Heart left ventricle (tissue), 16 donors: ENCODE data around the gene UGT2B17. TPM values are rescaled to one million over a fixed set of nuclear protein-coding genes. Genes with fewer than 3 reads are reported as not detected.
"Not testable (repeated sequence)": the region's sequence is repeated elsewhere in the genome, so short reads cannot be mapped to it uniquely, and the experiment has no call there.

Experiments
- ATAC-seq, 4 donors: fragments of 200-7000 bp; cut with Tn5 transposase; one replicate each; pipeline ENCODE4 v1.9.1; 2020 to 2022; ENCODE audit warnings: moderate library complexity in 4 of 4, mild to moderate bottlenecking in 3 of 4, moderate number of reproducible peaks in 1 of 4
- DNase-seq, 5 donors: peaks; one replicate each; pipeline ENCODE4 v3.0.0-alpha.2; 2020
- H3K27ac ChIP-seq, 12 donors: fragments of 200-600 bp; sonication (generic) in 4 of 12; one replicate each; pipeline versions ENCODE4 v1.5.0 to v1.8.0; 2016 to 2022; ENCODE audit warnings: mild to moderate bottlenecking in 2 of 12
- H3K27me3 ChIP-seq, 9 donors: fragments of 200-600 bp; sonication (generic) in 2 of 9; one replicate each; pipeline versions ENCODE4 v1.5.1 to v1.8.0; 2016 to 2022; ENCODE audit warnings: mild to moderate bottlenecking in 3 of 9
- H3K36me3 ChIP-seq, 9 donors: fragments of 200-600 bp; sonication (generic) in 2 of 9; one replicate each; pipeline versions ENCODE4 v1.5.0 to v1.8.0; 2018 to 2022; ENCODE audit warnings: mild to moderate bottlenecking in 2 of 9
- H3K4me1 ChIP-seq, 12 donors: fragments of 200-600 bp; sonication (generic) in 4 of 12; one replicate each; pipeline versions ENCODE4 v1.5.0 to v1.8.0; 2016 to 2022; ENCODE audit warnings: mild to moderate bottlenecking in 3 of 12
- H3K4me3 ChIP-seq, 12 donors: fragments of 200-600 bp; sonication (generic) in 4 of 12; one replicate each; pipeline versions ENCODE4 v1.5.0 to v1.8.0; 2017 to 2022; ENCODE audit warnings: mild to moderate bottlenecking in 9 of 12, moderate library complexity in 4 of 12
- H3K9me3 ChIP-seq, 12 donors: fragments of 200-600 bp; sonication (generic) in 4 of 12; one replicate each; pipeline versions ENCODE4 v1.5.0 to v1.8.0; 2016 to 2022; ENCODE audit warnings: mild to moderate bottlenecking in 1 of 12
- CTCF ChIP-seq, 12 donors: fragments of 200-600 bp; sonication (generic) in 4 of 12; IDR thresholded peaks; one replicate each; pipeline versions ENCODE4 v1.5.0 to v1.8.0; 2018 to 2022; ENCODE audit warnings: antibody characterized with exemption in 12 of 12, mild to moderate bottlenecking in 5 of 12
- POLR2A ChIP-seq, 2 donors: fragments of 450-650 bp; IDR thresholded peaks; one replicate each; pipeline ENCODE4 v1.6.1; 2017; ENCODE audit warnings: antibody characterized with exemption in 2 of 2, mild to moderate bottlenecking in 2 of 2, moderate library complexity in 2 of 2
- WGBS, 4 donors: extraction: QIAGEN DNeasy Blood & Tissue Kit in 2 of 4; methylation state at CpG; one replicate each; pipeline versions ENCODE4 v1.1.5 to v1.1.7; 2013 to 2018; 5-methylcytosine and 5-hydroxymethylcytosine counted together
- intact Hi-C, 10 donors: fragments of 100-400 bp; cut with DNase I; formaldehyde crosslinking; loops; one replicate each; pipeline versions ENCODE4 v1.11.1 to v1.14.2; 2022
- polyA plus RNA-seq, 2 donors: library from polyadenylated mRNA; stranded (reverse); fragments of 200-250 nt; gene quantifications; one replicate each; pipeline ENCODE4 v1.2.3, GENCODE V29; 2013
- total RNA-seq, 9 donors: library from RNA; depleted of rRNA in 2 of 9; stranded (reverse); fragments of >200 nt in 2 of 9; fragmentation: NEBNext Ultra II Directional in 3 of 9; extraction: Animal tissue kit (Norgen Biotek cat#: 25700) in 3 of 9; gene quantifications; one replicate each; pipeline versions ENCODE4 v1.1.0 to v1.2.4, GENCODE V29; 2016 to 2023
- donor health status: ischemic (EF 13 %, LVEDD 7.1; RV severe dilation, severe dysfunction).
- donor health status: healthy with polysubstance abuse.
- donor health status: DM: no; HTN: yes; CAD: no.
- donor health status: DM: no; HTN: no; CAD: no.
- donor health status: ischemic (EF 25% LVEDD 6.9; RV normal size, moderate dysfunction).
- donor health status: ischemic (EF 25% LVEDD 5.7; RV mildly dilated, moderate dysfunction).
- donor health status: healthy.
- donor health status: DM: yes; HTN: yes; CAD: no.
- donor health status: ischemic (EF 35%, LVEDD 5.7; RV mildly dilated, moderate dysfunction).
- donor health status: nonischemic (EF 11% LVEDD 7.7; RV severe dilation, severe dysfunction).
- donor health status: DM: yes; HTN: yes; CAD: no.
- donor health status: PGD.
- donor health status: ischemic (EF 29% LVEDD 5.4; RV normal size, mild dysfunction).
- donor health status: nonischemic (EF 23%, LVEDD 6.1; RV moderate dilation, normal function).

The UGT2B17 gene
- total and polyA plus RNA-seq, 11 donors: 0.08 TPM; not detected in 10

GRCh38 chr4:68575081-68575480, 1.0 kb downstream of the UGT2B17 start:
- 96 to 99% methylated on average over 1 of the region's 1 CpG; no CpG with 5 or more reads in 2 of the 4 donors for WGBS, 4 donors
- DNase-seq (no peak), ATAC-seq (no peak)
- no peak overlapping the region for H3K27ac ChIP-seq
- TF ChIP-seq CTCF (IDR thresholded peaks at IDR 0.05) (no peak), POLR2A (IDR thresholded peaks at IDR 0.05) (no peak)
- H3K27me3 ChIP-seq: no peaks in the 10 kb centered on the region
- no peaks in the 10 kb centered on the region for H3K9me3 ChIP-seq
- no peak overlapping the region for H3K4me3 ChIP-seq
- H3K36me3 ChIP-seq: no peaks in the 10 kb centered on the region
- intact Hi-C loops: no loop called here
- H3K4me1 ChIP-seq: no peaks in the 10 kb centered on the region

GRCh38 chr4:68572653-68573170, 3.4 kb downstream of the UGT2B17 start:
- Histone ChIP-seq H3K27me3 (no peaks in the 10 kb centered on the region), H3K27ac (no peak overlapping the region), H3K4me1 (no peaks in the 10 kb centered on the region), H3K36me3 (no peaks in the 10 kb centered on the region), H3K9me3 (no peaks in the 10 kb centered on the region), H3K4me3 (no peak overlapping the region)
- TF ChIP-seq POLR2A (IDR thresholded peaks at IDR 0.05) (no peak), CTCF (IDR thresholded peaks at IDR 0.05) (no peak)
- intact Hi-C loops: no loop called here
- 86 to 89% methylated on average over 2 to 3 of the region's 3 CpGs; no CpG with 5 or more reads in 2 of the 4 donors for WGBS, 4 donors
- DNase-seq (no peak), ATAC-seq (no peak)

- peak overlapping the region in 1 of 12 donors; percentile 9 for H3K4me3 ChIP-seq
- no peaks in the 10 kb centered on the region for H3K36me3 ChIP-seq
- no peaks in the 10 kb centered on the region for H3K4me1 ChIP-seq
- DNase-seq (no peak), ATAC-seq (no peak)
- H3K27me3 ChIP-seq: no peaks in the 10 kb centered on the region
- no peak overlapping the region for H3K27ac ChIP-seq
- 93 to 100% methylated on average over 4 of the region's 4 CpGs; no CpG with 5 or more reads in 2 of the 4 donors for WGBS, 4 donors
- intact Hi-C loops: no loop called here
- H3K9me3 ChIP-seq: no peaks in the 10 kb centered on the region
- no peak for TF ChIP-seq POLR2A (IDR thresholded peaks at IDR 0.05)
- TF ChIP-seq CTCF (IDR thresholded peaks at IDR 0.05): no peak
Measured at GRCh38 chr4:68570122-68570507, 6.0 kb downstream of the UGT2B17 start.

- intact Hi-C loops: no loop called here
- H3K4me3 ChIP-seq: no peak overlapping the region
- DNase-seq (no peak), ATAC-seq (no peak)
- WGBS, 4 donors: 88 to 89% methylated on average over 6 to 7 of the region's 7 CpGs; no CpG with 5 or more reads in 2 of the 4 donors
- TF ChIP-seq CTCF (IDR thresholded peaks at IDR 0.05) (no peak), POLR2A (IDR thresholded peaks at IDR 0.05) (no peak)
- H3K4me1 ChIP-seq: no peaks in the 10 kb centered on the region
- H3K27me3 ChIP-seq: no peaks in the 10 kb centered on the region
- H3K27ac ChIP-seq: no peak overlapping the region
- H3K9me3 ChIP-seq: no peaks in the 10 kb centered on the region
- no peaks in the 10 kb centered on the region for H3K36me3 ChIP-seq
Measured at GRCh38 chr4:68569466-68570121, 6.5 kb downstream of the UGT2B17 start.

- DNase-seq, H3K4me3 ChIP-seq, H3K36me3 ChIP-seq, intact Hi-C loops, H3K9me3 ChIP-seq, H3K27me3 ChIP-seq, H3K27ac ChIP-seq, ATAC-seq, H3K4me1 ChIP-seq: not testable (repeated sequence)
- 69 to 77% methylated on average over 1 of the region's 1 CpG; no CpG with 5 or more reads in 2 of the 4 donors for WGBS, 4 donors
Measured at GRCh38 chr4:68569036-68569435, 7.1 kb downstream of the UGT2B17 start.

- H3K4me3 ChIP-seq, DNase-seq, H3K36me3 ChIP-seq, H3K9me3 ChIP-seq, H3K27me3 ChIP-seq, H3K4me1 ChIP-seq, H3K27ac ChIP-seq, ATAC-seq, intact Hi-C loops: not testable (repeated sequence)
- 37 to 56% methylated on average over 4 of the region's 4 CpGs; no CpG with 5 or more reads in 2 of the 4 donors for WGBS, 4 donors
Measured at GRCh38 chr4:68568535-68568934, 7.6 kb downstream of the UGT2B17 start.

GRCh38 chr4:68566364-68566763, 9.8 kb downstream of the UGT2B17 start:
- H3K36me3 ChIP-seq, H3K27me3 ChIP-seq, H3K9me3 ChIP-seq, H3K27ac ChIP-seq, intact Hi-C loops, H3K4me1 ChIP-seq, ATAC-seq, H3K4me3 ChIP-seq, DNase-seq: not testable (repeated sequence)
- WGBS, 4 donors: 67 to 87% methylated on average over 1 of the region's 1 CpG; no CpG with 5 or more reads in 2 of the 4 donors
